Body of pancreas (tissue), 4 donors: ENCODE results near the gene EEFSEC.

Experiments
- CTCF ChIP-seq, 7 experiments: fragments of 450-650 bp in 4 of 7; fragments of 200-600 bp in 3 of 7; sonication (generic) in 3 of 7; IDR thresholded peaks; one replicate each; pipeline ENCODE4 v1.5.1; 2016 to 2019; ENCODE audit warnings: antibody characterized with exemption in 7 of 7
- POLR2A ChIP-seq, 3 donors: fragments of 450-650 bp; IDR thresholded peaks; one replicate each; pipeline ENCODE4 v1.6.1; 2016; ENCODE audit warnings: antibody characterized with exemption in 3 of 3, mild to moderate bottlenecking in 2 of 3

GRCh38 chr3:128421966-128422365 lies 268.7 kb downstream of the EEFSEC start:
- TF ChIP-seq CTCF (IDR thresholded peaks at IDR 0.05), result no peak
- TF ChIP-seq POLR2A (IDR thresholded peaks at IDR 0.05), result no peak
